Caco-2 (cell line): ENCODE measurements around the gene ITPR1. TPM values are rescaled to one million over a fixed set of nuclear protein-coding genes. Genes with fewer than 3 reads are reported as not detected.

Experiments
- BruUV-seq: library from RNA; stranded (reverse); fragments of 400-500 nt; replicated peaks from 2 replicates; lab custom pipeline; 2021; lab: Mats Ljungman, UMichigan
- CTCF ChIA-PET: fragments of 300-600 bp; sonication (Branson Sonifier 250); formaldehyde crosslinking; loops from one replicate; lab custom pipeline; 2022; ENCODE audit warnings: antibody characterized with exemption; lab: Charles Lee
- POLR2A ChIA-PET: fragments of 300-600 bp; sonication (Branson Sonifier 250); formaldehyde crosslinking; loops from one replicate; lab custom pipeline; 2022; ENCODE audit warnings: antibody characterized with exemption; lab: Charles Lee
- DNase-seq, 2 experiments: peaks; one replicate each; pipeline versions ENCODE4 v3.0.0 to v3.0.0-alpha.2; 2020 to 2022
- H3K27me3 ChIP-seq: replicated peaks from 2 replicates; pipeline ENCODE4 v1.6.0; 2011; ENCODE audit warnings: low read length; ENCODE audit not compliant: control insufficient read depth, insufficient read depth
- H3K36me3 ChIP-seq: 2 replicates; pipeline ENCODE4 v1.5.1; 2011; ENCODE audit warnings: low read length; ENCODE audit not compliant: control insufficient read depth, insufficient read depth
- H3K4me1 ChIP-seq: fragments of 250-450 bp; sonication (Bioruptor Pico); 2 replicates; pipeline ENCODE4 v1.5.1; 2020; ENCODE audit warnings: mild to moderate bottlenecking
- H3K4me3 ChIP-seq: 2 replicates; pipeline ENCODE4 v1.5.1; 2011; ENCODE audit warnings: low read depth, mild to moderate bottlenecking, control low read depth, low read length
- H3K9me3 ChIP-seq: fragments of 250-450 bp; sonication (Bioruptor Pico); 2 replicates; pipeline ENCODE4 v1.5.1; 2020; ENCODE audit warnings: mild to moderate bottlenecking, moderate library complexity
- H3K27ac Mint-ChIP-seq: one replicate; pipeline ENCODE4 v1.8.0; 2022; ENCODE audit warnings: mixed read lengths; ENCODE audit not compliant: unreplicated experiment
- H3K27me3 Mint-ChIP-seq: one replicate; pipeline ENCODE4 v1.8.0; 2022; ENCODE audit warnings: mixed read lengths; ENCODE audit not compliant: insufficient read depth, unreplicated experiment
- H3K36me3 Mint-ChIP-seq: one replicate; pipeline ENCODE4 v1.8.0; 2022; ENCODE audit warnings: mild to moderate bottlenecking, mixed read lengths; ENCODE audit not compliant: insufficient read depth, unreplicated experiment
- H3K4me1 Mint-ChIP-seq: one replicate; pipeline ENCODE4 v1.8.0; 2022; ENCODE audit warnings: low read depth, mixed read lengths; ENCODE audit not compliant: unreplicated experiment
- H3K4me3 Mint-ChIP-seq: one replicate; pipeline ENCODE4 v1.8.0; 2022; ENCODE audit warnings: mild to moderate bottlenecking, moderate library complexity, mixed read lengths; ENCODE audit not compliant: unreplicated experiment
- H3K9me3 Mint-ChIP-seq: one replicate; pipeline ENCODE4 v1.8.0; 2022; ENCODE audit warnings: mixed read lengths; ENCODE audit not compliant: unreplicated experiment
- intact Hi-C: fragments of 100-400 bp; cut with micrococcal nuclease; formaldehyde crosslinking; loops from one replicate; pipeline ENCODE4 v1.10.0; 2022; ENCODE audit not compliant: unreplicated experiment
- total RNA-seq: library from RNA; stranded (reverse); gene quantifications from 2 replicates; pipeline ENCODE4 v1.2.3, GENCODE V29; 2022
- TF ChIP-seq, protein P1 (sequence below), 2 experiments: fragments of 200-600 bp in 1 of 2; IDR thresholded peaks; 1 replicate in 1 of 2; 2 replicates in 1 of 2; pipeline versions ENCODE4 v1.5.1 to v1.8.0; 2011 to 2022; ENCODE audit warnings: antibody characterized with exemption in 1 of 2, control low read depth in 1 of 2, inconsistent platforms in 1 of 2, low read depth in 1 of 2, low read length in 1 of 2, mild to moderate bottlenecking in 1 of 2, moderate library complexity in 1 of 2; ENCODE audit not compliant: insufficient read depth in 1 of 2, severe bottlenecking in 1 of 2, unreplicated experiment in 1 of 2

Gene ITPR1
- total RNA-seq, 1 experiment from 2014 or later, result 10.4 TPM

GRCh38 chr3:4877173-4877787, 384.1 kb downstream of the ITPR1 start:
- Mint-ChIP-seq H3K27me3 (peaks cover 3% of the 10 kb centered on the region), H3K9me3 (no peaks in the 10 kb centered on the region), H3K27ac (no peak overlapping the region), H3K4me1 (no peaks in the 10 kb centered on the region), H3K4me3 (no peak overlapping the region), H3K36me3 (no peaks in the 10 kb centered on the region)
- Histone ChIP-seq H3K4me3 (no peak overlapping the region), H3K27me3 (no peaks in the 10 kb centered on the region), H3K4me1 (no peaks in the 10 kb centered on the region), H3K9me3 (0 out of 2 replicates have a peak, but pooled peaks cover under 1% of the 10 kb centered on the region), H3K36me3 (no peaks in the 10 kb centered on the region)
- POLR2A ChIA-PET, result no interaction called here
- CTCF ChIA-PET, result no interaction called here
- BruUV-seq, result no TSS peak
- intact Hi-C loops, result no loop called here
- DNase-seq, result no peak
- TF ChIP-seq, protein P1, sequence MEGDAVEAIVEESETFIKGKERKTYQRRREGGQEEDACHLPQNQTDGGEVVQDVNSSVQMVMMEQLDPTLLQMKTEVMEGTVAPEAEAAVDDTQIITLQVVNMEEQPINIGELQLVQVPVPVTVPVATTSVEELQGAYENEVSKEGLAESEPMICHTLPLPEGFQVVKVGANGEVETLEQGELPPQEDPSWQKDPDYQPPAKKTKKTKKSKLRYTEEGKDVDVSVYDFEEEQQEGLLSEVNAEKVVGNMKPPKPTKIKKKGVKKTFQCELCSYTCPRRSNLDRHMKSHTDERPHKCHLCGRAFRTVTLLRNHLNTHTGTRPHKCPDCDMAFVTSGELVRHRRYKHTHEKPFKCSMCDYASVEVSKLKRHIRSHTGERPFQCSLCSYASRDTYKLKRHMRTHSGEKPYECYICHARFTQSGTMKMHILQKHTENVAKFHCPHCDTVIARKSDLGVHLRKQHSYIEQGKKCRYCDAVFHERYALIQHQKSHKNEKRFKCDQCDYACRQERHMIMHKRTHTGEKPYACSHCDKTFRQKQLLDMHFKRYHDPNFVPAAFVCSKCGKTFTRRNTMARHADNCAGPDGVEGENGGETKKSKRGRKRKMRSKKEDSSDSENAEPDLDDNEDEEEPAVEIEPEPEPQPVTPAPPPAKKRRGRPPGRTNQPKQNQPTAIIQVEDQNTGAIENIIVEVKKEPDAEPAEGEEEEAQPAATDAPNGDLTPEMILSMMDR (IDR thresholded peaks at IDR 0.05; ENCODE audit: insufficient read depth in 1 of 2, low read depth in 1 of 2, low read length in 1 of 2, severe bottlenecking in 1 of 2, unreplicated experiment in 1 of 2), result no peak

DNA sequence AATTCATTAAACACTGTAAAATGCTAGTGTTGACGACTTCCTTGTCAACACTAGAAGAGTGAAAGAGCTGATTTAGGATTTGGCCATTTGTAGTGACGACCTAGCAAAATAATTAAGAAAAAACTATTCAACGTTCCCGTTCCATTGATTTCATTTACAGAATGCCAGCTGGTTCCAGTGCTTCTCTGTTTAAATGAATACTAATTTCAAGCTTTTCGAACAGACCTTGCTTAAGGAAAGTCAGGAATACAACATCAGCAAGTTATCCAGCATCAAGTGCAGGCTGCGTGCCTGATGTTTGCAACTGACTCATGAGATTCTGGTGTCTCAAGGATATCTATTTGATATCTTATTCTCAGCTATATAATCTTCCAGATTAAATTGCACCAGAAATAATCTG, 387.7 kb downstream of the ITPR1 start:
- intact Hi-C loops, result no loop called here
- Histone ChIP-seq H3K9me3 (0 out of 2 replicates have a peak, but pooled peaks cover 3% of the 10 kb centered on the region), H3K4me1 (no peaks in the 10 kb centered on the region), H3K4me3 (no peak overlapping the region), H3K36me3 (no peaks in the 10 kb centered on the region), H3K27me3 (no peaks in the 10 kb centered on the region)
- no peak for DNase-seq
- ChIA-PET POLR2A (no interaction called here), CTCF (no interaction called here)
- Mint-ChIP-seq H3K4me3 (no peak overlapping the region), H3K4me1 (no peaks in the 10 kb centered on the region), H3K27ac (no peak overlapping the region), H3K27me3 (peaks cover 6% of the 10 kb centered on the region), H3K9me3 (no peaks in the 10 kb centered on the region), H3K36me3 (no peaks in the 10 kb centered on the region)
- no TSS peak for BruUV-seq
- TF ChIP-seq, protein P1 (IDR thresholded peaks at IDR 0.05; ENCODE audit: insufficient read depth in 1 of 2, low read depth in 1 of 2, low read length in 1 of 2, severe bottlenecking in 1 of 2, unreplicated experiment in 1 of 2), result no peak

DNA sequence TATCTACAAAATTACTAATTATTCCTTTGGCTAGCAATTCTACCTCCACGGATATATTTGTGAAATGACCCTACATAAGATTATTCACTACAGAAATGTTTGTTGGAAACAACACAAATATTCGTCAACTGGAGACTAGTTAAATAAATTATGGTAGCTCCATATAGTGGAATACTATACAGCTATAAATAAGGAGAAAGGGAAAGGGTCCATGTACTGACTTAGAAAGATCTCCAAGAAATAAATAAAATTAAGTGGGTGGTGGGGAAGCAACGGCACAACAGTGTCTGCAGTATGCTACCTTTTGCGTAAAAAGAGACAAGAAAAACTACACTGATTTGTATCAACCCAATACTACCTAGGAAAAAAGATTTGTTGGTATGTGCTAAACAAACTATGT, 389.4 kb downstream of the ITPR1 start:
- H3K9me3 ChIP-seq, result 0 out of 2 replicates have a peak, but pooled peaks cover 3% of the 10 kb centered on the region
- DNase-seq, result no peak
- TF ChIP-seq, protein P1 (IDR thresholded peaks at IDR 0.05; ENCODE audit: insufficient read depth in 1 of 2, low read depth in 1 of 2, low read length in 1 of 2, severe bottlenecking in 1 of 2, unreplicated experiment in 1 of 2), result no peak
- no TSS peak for BruUV-seq
- H3K4me1 ChIP-seq, result no peaks in the 10 kb centered on the region
- Mint-ChIP-seq H3K36me3 (no peaks in the 10 kb centered on the region), H3K27ac (no peak overlapping the region), H3K27me3 (peaks cover 10% of the 10 kb centered on the region), H3K4me1 (no peaks in the 10 kb centered on the region), H3K4me3 (no peak overlapping the region), H3K9me3 (no peaks in the 10 kb centered on the region)
- no peaks in the 10 kb centered on the region for H3K27me3 ChIP-seq
- CTCF ChIA-PET, result no interaction called here
- no peak overlapping the region for H3K4me3 ChIP-seq
- POLR2A ChIA-PET, result no interaction called here
- intact Hi-C loops, result no loop called here
- H3K36me3 ChIP-seq, result no peaks in the 10 kb centered on the region
